ENCODE data around the gene TAF5L. TPM values are rescaled to one million over a fixed set of nuclear protein-coding genes. Genes with fewer than 3 reads are reported as not detected.

Gene TAF5L
- total and polyA plus RNA-seq, 2 of the 8 experiments (the other 6 are each of a cell fraction or from before 2014, with no cell fraction given): 17.7 to 23.3 TPM

DNA sequence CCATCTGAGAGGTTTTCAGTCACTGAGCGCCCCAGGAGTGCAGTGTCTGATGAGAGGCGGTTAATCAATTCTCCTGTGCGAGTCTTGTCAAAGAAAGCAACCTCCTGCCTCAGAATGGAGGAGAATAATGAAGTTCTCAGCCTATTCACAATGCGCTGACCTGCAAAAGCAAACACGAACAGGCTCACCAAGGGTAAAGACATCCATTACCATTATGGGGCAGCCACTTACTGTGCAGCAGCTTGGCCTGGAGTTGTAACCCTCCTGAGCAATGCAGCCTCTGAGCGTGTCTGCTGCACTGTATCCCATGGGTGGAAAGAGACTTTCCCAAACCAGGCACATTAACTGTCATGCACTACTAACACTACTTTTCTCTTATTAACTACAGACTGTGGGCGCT lies 78.4 kb downstream of the TAF5L start:
- Histone ChIP-seq H3K36me3 (ENCODE audit: control insufficient read depth in 2 of 4, insufficient read depth in 4 of 4, low read length in 3 of 4) (peaks cover 0 to 5% (median 4%) of the 10 kb centered on the region in 4 experiments; a peak in 3 of 8 replicates), H3K4me1 (replicated peaks in 1 of 4; ENCODE audit: control insufficient read depth in 3 of 4, insufficient read depth in 4 of 4, low read length in 3 of 4) (no peaks in the 10 kb centered on the region), H2BK5ac (ENCODE audit: low read depth, low read length) (no peak overlapping the region), H3K79me2 (ENCODE audit: control insufficient read depth in 1 of 2, insufficient read depth in 2 of 2, low read length in 2 of 2) (no peaks in the 10 kb centered on the region), H2BK120ac (replicated peaks; ENCODE audit: low read depth, low read length) (no peak overlapping the region), H4K8ac (ENCODE audit: extremely low read depth, insufficient read depth, low read length) (no peak overlapping the region), H2AFZ (ENCODE audit: low read length) (no peak overlapping the region), H3K14ac (ENCODE audit: insufficient read length) (no peak overlapping the region), H3K9ac (replicated peaks in 1 of 4; ENCODE audit: extremely low read depth in 1 of 4, low read depth in 3 of 4, low read length in 3 of 4) (0 out of 7 replicates have a peak overlapping the region, but pooled peaks of 1 of the 4 experiments have one; percentile 28), H3K18ac (ENCODE audit: extremely low read depth, low read length) (no peak overlapping the region), H3K4ac (replicated peaks; ENCODE audit: insufficient read length, low read depth, low read length) (no peak overlapping the region), H3K27me3 (replicated peaks in 1 of 4; ENCODE audit: control insufficient read depth in 3 of 4, extremely low read depth in 1 of 4, insufficient read depth in 3 of 4, low read length in 3 of 4) (no peaks in the 10 kb centered on the region), H3K4me2 (ENCODE audit: insufficient read depth in 1 of 2, low read depth in 2 of 2, low read length in 2 of 2) (no peak overlapping the region), H3K27ac (ENCODE audit: low read depth, low read length) (no peak overlapping the region), H2BK20ac (ENCODE audit: low read length) (no peak overlapping the region), H4K20me1 (replicated peaks in 1 of 2; ENCODE audit: control insufficient read depth in 1 of 2, insufficient read depth in 2 of 2, low read length in 2 of 2) (no peaks in the 10 kb centered on the region), H3K79me1 (ENCODE audit: low read depth, low read length) (no peaks in the 10 kb centered on the region), H3K23ac (ENCODE audit: insufficient read length) (no peak overlapping the region), H2AK5ac (ENCODE audit: low read depth, low read length) (no peak overlapping the region), H3K9me3 (ENCODE audit: insufficient read depth in 2 of 2, low read depth in 1 of 2, low read length in 1 of 2) (no peaks in the 10 kb centered on the region), H3K56ac (replicated peaks; ENCODE audit: insufficient read length, low read depth, low read length) (no peak overlapping the region), H3K23me2 (ENCODE audit: low read depth, low read length) (no peaks in the 10 kb centered on the region), H3K4me3 (ENCODE audit: extremely low read depth in 1 of 4, insufficient read depth in 2 of 4, low read depth in 3 of 4, low read length in 4 of 4) (no peak overlapping the region), H2BK12ac (ENCODE audit: low read depth, low read length) (no peak overlapping the region), H2BK15ac (ENCODE audit: low read length) (no peak overlapping the region), H4K5ac (ENCODE audit: insufficient read length, low read depth, low read length) (no peak overlapping the region), H4K91ac (replicated peaks; ENCODE audit: insufficient read length, low read length) (no peak overlapping the region)
- DNase-seq (ENCODE audit: low read depth in 1 of 2, low spot score in 2 of 2) (no peak), FAIRE-seq (no peak)
- POLR2A ChIA-PET (ENCODE audit: partially characterized antibody): no interaction called here
- CTCF ChIA-PET (ENCODE audit: partially characterized antibody): no interaction called here
- TF ChIP-seq BCL11A (IDR thresholded peaks at IDR 0.05; ENCODE audit: low read depth in 2 of 2, low read length in 2 of 2): no peak
- no peak for TF ChIP-seq BRCA1 (IDR thresholded peaks at IDR 0.05; ENCODE audit: low read depth, low read length)
- 94% methylated on average over 7 of the region's 7 CpGs; no CpG with 5 or more reads in 1 of the 2 experiments for WGBS, 2 experiments (ENCODE audit: extremely low coverage in 1 of 2, insufficient coverage in 1 of 2, insufficient read length in 1 of 2, insufficient replicate concordance in 2 of 2, low coverage in 1 of 2, low lambda C conversion rate in 2 of 2, missing lambda C conversion rate in 1 of 2)
